Hematopoietic multipotent progenitor cell treated with erythropoietin and hydrocortisone succinate and interleukin-3 and kit ligand, for 8 days (in vitro differentiated cells): Measurements from ENCODE around the gene NLRC3.

Experiments used
- DNase-seq: peaks from one replicate; pipeline ENCODE4 v3.0.0-alpha.2; 2015

The NLRC3 gene

GRCh38 chr16:3597676-3598075 is 20.5 kb upstream of the NLRC3 start:
- DNase-seq: no peak

- DNase-seq: no peak
These were observed 20.0 kb upstream of the NLRC3 start for GRCh38 chr16:3597226-3597625.

GRCh38 chr16:3596101-3596861 is 19.1 kb upstream of the NLRC3 start:
- no peak for DNase-seq

GRCh38 chr16:3595521-3596021 is 18.4 kb upstream of the NLRC3 start:
- DNase-seq: no peak

- no peak for DNase-seq
These were observed 17.9 kb upstream of the NLRC3 start for GRCh38 chr16:3595110-3595486.

GRCh38 chr16:3594316-3595109 is 17.3 kb upstream of the NLRC3 start:
- DNase-seq: no peak

GRCh38 chr16:3592559-3592958 is 15.4 kb upstream of the NLRC3 start:
- no peak for DNase-seq

- no peak for DNase-seq
These were observed 14.8 kb upstream of the NLRC3 start for GRCh38 chr16:3591991-3592390.

GRCh38 chr16:3591436-3591803 is 14.2 kb upstream of the NLRC3 start:
- no peak for DNase-seq

- DNase-seq: no peak
These were observed 13.7 kb upstream of the NLRC3 start for GRCh38 chr16:3590736-3591435.

- DNase-seq: no peak
These were observed 12.9 kb upstream of the NLRC3 start for GRCh38 chr16:3589991-3590701.

- peak; percentile 29 for DNase-seq
These were observed 12.3 kb upstream of the NLRC3 start for GRCh38 chr16:3589441-3589921.

GRCh38 chr16:3589001-3589400 is 11.8 kb upstream of the NLRC3 start:
- no peak for DNase-seq

GRCh38 chr16:3587547-3588110 is 10.4 kb upstream of the NLRC3 start:
- DNase-seq: no peak

GRCh38 chr16:3584412-3584811 is 7.2 kb upstream of the NLRC3 start:
- no peak for DNase-seq

- DNase-seq: no peak
These were observed 6.3 kb upstream of the NLRC3 start for GRCh38 chr16:3583303-3584038.

- DNase-seq: no peak
These were observed 5.3 kb upstream of the NLRC3 start for GRCh38 chr16:3582276-3583165.

GRCh38 chr16:3581392-3581791 is 4.2 kb upstream of the NLRC3 start:
- DNase-seq: no peak

- DNase-seq: no peak
These were observed 3.5 kb upstream of the NLRC3 start for GRCh38 chr16:3580686-3581085.

GRCh38 chr16:3580251-3580651 is 3.0 kb upstream of the NLRC3 start:
- DNase-seq: no peak

GRCh38 chr16:3579776-3580175 is 2.6 kb upstream of the NLRC3 start:
- no peak for DNase-seq
